ENCODE data around the gene NOS1AP.

Gene NOS1AP

GRCh38 chr1:162251102-162251501 is 181.6 kb downstream of the NOS1AP start:
- DNase-seq (ENCODE audit: low read depth in 2 of 2): no peak

DNA sequence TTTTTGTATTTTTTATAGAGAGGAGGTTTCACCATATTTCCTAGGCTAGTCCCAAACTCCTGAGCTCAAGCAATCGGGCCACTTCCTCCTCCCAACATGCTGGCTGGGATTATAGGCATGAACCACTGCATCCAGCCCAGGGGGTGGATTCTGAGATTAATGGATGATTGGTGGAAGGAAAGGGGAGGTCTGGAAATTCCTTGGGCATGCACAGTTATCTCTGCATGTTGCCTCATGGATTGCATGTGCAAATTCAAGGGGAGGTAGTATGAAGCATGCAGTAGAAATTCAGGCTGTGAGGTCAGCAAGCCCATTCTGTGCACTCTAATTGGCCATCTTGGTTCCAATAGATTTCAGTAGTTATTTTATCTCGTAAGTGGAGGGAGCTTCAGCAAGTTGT is 182.7 kb downstream of the NOS1AP start:
- no peak for DNase-seq (ENCODE audit: low read depth in 2 of 2)

DNA sequence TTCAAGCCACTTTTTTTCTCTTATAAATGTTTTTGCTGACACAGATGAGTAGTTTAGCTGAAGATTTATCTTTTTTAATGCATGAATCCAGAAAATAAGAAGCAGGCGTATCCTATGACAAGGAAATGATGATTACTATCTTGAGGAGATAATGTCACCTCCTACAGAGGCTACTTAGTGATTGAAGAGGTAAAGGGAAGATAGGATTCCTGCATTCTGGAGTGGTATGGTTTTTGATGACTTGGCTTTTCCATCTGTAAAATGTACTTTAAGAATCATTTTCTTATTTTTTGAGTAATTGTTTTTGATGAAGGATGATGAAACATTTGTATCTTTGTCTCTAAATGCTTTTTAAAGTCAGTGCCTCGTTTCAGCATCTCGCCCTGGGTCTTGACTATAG is 184.3 kb downstream of the NOS1AP start:
- no peak for DNase-seq (ENCODE audit: low read depth in 2 of 2)

DNA sequence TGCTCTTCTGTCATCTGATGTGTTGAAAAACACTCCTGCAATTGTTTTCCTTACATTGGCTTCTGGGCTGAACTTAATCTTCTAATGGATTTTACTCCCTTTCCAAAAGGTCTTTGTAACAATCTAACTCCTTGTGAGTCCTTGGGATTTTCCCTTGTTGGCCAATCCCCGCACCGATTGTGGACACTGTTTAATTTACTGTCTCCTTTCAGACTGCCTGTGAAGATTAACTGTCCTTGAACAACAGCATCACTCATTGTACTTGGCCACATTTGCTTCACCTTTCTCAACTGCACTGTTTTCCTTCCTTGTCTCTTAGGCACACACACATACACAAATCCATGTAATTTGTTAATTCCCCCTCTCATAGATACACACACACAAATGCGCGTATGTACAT is 186.8 kb downstream of the NOS1AP start:
- DNase-seq (ENCODE audit: low read depth in 2 of 2): no peak

DNA sequence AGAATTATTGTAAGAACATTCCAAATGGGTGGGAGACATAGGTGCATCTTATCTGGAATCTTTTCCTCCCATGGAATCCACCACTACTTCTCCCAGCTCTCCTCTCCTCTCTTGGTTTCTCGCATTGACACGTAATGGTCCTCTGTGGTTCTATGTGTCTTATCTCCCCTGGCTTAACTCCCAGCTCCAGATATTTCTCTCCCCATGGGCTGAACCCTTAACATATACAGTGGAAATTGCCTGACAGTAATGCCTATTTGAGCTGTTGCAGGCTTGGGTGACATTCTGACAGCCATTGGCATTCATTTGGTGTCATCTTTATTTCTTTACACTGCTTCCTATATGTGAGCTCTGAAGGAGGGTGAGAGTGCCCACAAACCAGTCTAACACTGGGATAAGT is 188.9 kb downstream of the NOS1AP start:
- DNase-seq (ENCODE audit: low read depth in 2 of 2): no peak

DNA sequence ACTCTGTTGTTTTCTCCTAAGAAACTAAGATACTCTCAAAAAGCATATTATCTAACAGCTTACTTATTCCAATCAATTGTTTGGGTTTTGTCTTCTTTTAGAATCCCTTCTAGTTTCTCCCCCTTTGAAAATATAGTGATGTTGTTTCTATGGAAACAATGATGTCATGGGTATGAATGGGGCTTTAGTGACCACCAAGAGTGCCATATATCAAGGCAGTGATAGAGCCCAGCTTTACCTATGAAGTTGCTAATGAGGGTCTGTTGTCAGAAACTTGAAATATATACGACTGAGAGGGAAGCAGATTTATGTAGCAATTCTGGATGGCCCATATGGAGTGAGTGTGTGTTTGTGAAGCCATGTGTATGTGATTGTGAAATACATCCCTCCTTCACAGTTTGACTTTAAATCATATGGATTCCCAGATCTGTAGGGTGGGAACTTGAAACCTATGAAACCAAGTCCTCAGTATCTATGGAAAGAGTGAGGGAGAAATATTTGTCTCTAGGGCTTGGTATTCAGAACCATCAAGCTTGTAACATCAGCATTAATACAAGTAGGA is 190.5 kb downstream of the NOS1AP start:
- no peak for DNase-seq (ENCODE audit: low read depth in 2 of 2)

DNA sequence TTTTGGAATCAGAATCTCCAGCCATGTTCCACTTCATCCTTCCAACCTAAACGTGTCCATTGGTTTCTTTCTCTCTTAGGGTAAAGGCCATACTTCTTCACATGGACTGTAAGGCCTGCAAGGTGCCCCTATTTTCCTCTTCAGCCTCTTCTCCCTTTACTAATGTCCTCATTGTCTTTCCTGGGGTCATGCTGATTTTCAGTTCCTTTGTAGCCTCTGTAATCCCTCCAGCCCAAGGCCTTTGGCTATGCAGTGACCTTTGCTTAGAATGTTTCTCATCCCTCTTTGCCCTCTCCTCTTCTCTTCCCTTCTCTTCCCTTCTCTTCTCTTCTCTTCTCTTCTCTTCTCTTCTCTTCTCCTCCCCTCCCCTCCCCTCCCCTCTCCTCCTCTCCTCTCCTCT is 194.6 kb downstream of the NOS1AP start:
- no peak for DNase-seq (ENCODE audit: low read depth in 2 of 2)

- no peak for DNase-seq (ENCODE audit: low read depth in 2 of 2)
Observed at GRCh38 chr1:162265983-162266382, 196.5 kb downstream of the NOS1AP start.

GRCh38 chr1:162270016-162270770 is 200.7 kb downstream of the NOS1AP start:
- no peak for DNase-seq (ENCODE audit: low read depth in 2 of 2)

DNA sequence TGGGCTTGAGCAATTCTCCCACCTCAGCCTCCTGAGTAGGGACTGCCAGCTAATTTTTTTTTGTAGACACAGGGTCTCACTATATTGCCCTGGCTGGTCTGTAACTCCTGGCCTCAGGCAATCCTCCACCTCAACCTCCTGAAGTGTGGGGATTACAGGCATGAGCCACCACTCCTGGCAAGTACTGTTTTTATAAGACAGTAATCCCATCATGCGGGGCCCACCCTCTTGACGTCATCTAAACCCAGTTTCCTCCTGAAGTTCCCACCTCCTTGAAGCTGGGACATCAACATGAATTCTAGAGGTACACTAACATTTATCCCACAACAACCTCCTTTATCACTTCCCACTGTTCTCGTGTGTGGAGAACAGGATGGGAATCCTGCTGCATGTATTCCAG is 202.5 kb downstream of the NOS1AP start:
- DNase-seq (ENCODE audit: low read depth in 2 of 2): no peak

DNA sequence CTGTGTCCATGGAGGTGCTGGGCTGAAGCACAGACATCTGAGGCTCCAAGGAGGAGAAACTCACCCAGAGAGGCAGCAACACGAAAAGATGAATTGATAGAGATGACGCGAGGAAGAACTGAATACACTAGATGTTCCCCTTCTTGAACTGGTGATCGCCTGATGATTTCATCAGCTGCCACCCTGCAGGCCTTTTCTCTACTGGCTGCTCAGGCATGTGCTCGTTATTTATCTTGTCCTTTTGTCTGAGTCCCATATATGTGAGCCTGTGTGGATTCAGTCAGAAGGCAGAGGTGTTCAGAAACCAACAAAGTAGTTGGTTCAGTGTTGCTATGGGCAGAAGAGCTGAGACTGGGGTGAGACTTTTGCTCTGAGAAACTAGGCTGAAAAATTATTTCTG is 202.9 kb downstream of the NOS1AP start:
- no peak for DNase-seq (ENCODE audit: low read depth in 2 of 2)

DNA sequence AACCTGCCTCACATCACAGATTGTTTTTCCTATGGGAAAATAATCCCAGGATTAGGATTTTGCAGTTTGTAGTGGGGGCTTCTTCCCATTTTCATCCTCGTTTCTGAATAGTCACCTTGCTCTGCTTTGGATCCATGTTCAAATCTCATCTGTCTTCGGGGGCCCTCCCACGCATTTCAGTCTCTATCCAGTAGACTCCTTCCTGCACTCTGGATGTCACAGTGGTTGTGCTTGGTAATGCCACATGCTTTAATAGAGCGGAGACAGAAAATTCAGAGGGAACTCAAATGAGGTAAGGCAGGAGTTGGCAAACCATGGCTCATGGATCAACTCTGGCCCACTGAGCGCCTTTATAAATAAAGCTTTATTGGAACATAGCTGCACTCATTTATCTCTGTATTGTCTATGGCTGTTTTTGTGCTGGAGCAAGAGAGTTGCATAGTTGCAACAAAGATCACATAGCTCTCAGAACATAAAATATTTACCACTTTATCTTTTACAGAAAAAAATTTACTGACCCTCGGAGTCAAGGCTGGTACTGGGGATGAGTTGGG is 206.2 kb downstream of the NOS1AP start:
- no peak for DNase-seq (ENCODE audit: low read depth in 2 of 2)

- DNase-seq (ENCODE audit: low read depth in 2 of 2): peak in 1 of 2 experiments; percentile 5
Observed at GRCh38 chr1:162276493-162276892, 207.0 kb downstream of the NOS1AP start.

- no peak for DNase-seq (ENCODE audit: low read depth in 2 of 2)
Observed at GRCh38 chr1:162279136-162279498, 209.6 kb downstream of the NOS1AP start.

GRCh38 chr1:162281426-162281825 is 211.9 kb downstream of the NOS1AP start:
- DNase-seq (ENCODE audit: low read depth in 2 of 2): no peak

DNA sequence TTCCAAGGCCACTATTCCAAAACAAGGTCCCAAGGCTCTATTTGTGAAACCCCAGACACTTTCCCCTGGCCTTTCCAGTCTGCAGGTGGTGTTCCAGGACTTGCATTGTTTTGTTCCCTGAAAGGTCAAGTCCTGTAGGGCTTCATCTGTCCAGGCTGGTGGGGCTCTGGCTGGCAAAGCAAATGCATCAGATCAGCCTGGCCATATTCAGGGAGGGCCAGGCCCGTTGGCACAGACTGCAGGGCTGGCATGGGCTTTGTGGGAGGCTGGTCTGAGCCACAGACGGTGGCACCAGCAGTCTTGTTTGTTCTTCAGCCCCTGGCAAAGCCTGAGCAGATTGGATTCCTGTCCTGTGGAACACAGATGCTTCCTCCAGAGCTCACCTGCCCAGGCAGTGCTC is 214.2 kb downstream of the NOS1AP start:
- DNase-seq (ENCODE audit: low read depth in 2 of 2): no peak

- no peak for DNase-seq (ENCODE audit: low read depth in 2 of 2)
Observed at GRCh38 chr1:162284206-162284955, 214.9 kb downstream of the NOS1AP start.

DNA sequence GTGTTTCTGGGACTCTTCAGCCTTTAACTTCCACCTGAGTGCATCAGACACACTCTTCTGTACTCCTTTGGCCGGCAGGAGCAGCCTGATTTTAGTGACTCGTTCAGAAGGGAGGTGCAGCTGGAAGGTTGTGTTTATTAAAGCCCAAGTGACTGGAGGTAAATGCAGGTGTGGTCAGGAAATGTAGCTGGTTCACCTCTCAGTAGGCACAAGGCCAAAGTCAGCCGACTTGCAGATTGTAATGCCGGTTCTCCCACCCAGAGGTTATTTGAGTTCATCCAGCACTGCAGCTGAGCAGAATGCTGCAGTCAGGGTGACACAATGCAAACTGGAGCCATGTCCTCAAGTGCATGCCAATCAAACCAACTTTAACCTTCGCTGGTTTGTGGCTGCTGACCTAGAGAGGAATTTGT is 215.7 kb downstream of the NOS1AP start:
- DNase-seq (ENCODE audit: low read depth in 2 of 2): no peak

GRCh38 chr1:162291000-162291399 is 221.5 kb downstream of the NOS1AP start:
- DNase-seq (ENCODE audit: low read depth in 2 of 2): no peak

- DNase-seq (ENCODE audit: low read depth in 2 of 2): no peak
Observed at GRCh38 chr1:162292422-162292849, 222.9 kb downstream of the NOS1AP start.

DNA sequence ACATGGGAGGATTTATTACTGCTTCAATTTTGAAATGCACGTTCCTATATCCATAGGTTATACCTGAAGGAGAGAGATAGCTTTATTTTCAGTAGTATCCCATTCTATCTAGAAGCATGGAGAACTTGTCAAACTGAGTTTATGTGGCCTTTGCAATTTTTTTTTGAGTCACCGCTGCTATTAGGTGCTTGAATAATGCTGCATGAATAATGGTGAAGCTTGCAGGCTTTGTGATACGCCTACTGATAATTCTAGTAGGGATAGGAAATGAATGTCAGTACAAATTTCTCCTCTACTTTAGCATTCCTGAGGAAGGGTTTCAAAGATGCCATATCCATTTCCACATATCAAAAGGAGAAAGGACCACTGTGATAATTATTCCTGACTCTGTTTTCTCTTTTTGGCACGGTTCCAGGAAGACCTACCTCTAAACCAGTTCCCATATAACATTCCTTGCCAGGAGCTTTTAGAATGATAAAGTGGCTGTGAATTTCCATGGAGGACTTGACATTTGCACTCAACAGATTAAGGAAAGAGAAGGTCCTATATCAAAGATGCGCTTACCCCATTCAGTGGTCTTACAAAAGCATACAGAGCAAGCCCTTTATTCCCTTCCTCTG is 223.7 kb downstream of the NOS1AP start:
- no peak for DNase-seq (ENCODE audit: low read depth in 2 of 2)

GRCh38 chr1:162294015-162294414 is 224.5 kb downstream of the NOS1AP start:
- DNase-seq (ENCODE audit: low read depth in 2 of 2): no peak
